Suprapubic skin (tissue), 4 donors: ENCODE results near the gene ERRFI1.
"Not testable (repeated sequence)": the region's sequence is repeated elsewhere in the genome, so short reads cannot be mapped to it uniquely, and the experiment has no call there.

Source experiments
- CTCF ChIP-seq, 2 donors: fragments of 200-600 bp in 1 of 2; fragments of 450-650 bp in 1 of 2; sonication (generic) in 1 of 2; IDR thresholded peaks; one replicate each; pipeline ENCODE4 v1.5.1; 2016 to 2019; ENCODE audit warnings: antibody characterized with exemption in 2 of 2, mild to moderate bottlenecking in 1 of 2, moderate library complexity in 1 of 2
- EP300 ChIP-seq: sonication (generic); formaldehyde crosslinking; IDR thresholded peaks from one replicate; pipeline ENCODE4 v1.6.1; 2017; ENCODE audit warnings: antibody characterized with exemption
- POLR2A ChIP-seq, 2 donors: fragments of 450-650 bp; IDR thresholded peaks; one replicate each; pipeline ENCODE4 v1.6.1; 2017; ENCODE audit warnings: antibody characterized with exemption in 2 of 2, mild to moderate bottlenecking in 2 of 2, moderate library complexity in 2 of 2
- POLR2AphosphoS5 ChIP-seq, 3 donors: sonication (generic); formaldehyde crosslinking; IDR thresholded peaks; one replicate each; pipeline ENCODE4 v1.6.1; 2017; ENCODE audit warnings: antibody characterized with exemption in 3 of 3

- TF ChIP-seq POLR2AphosphoS5 (IDR thresholded peaks at IDR 0.05); CTCF (IDR thresholded peaks at IDR 0.05); POLR2A (IDR thresholded peaks at IDR 0.05); EP300: not testable (repeated sequence)
Measured at GRCh38 chr1:8069614-8070320, 43.7 kb upstream of the ERRFI1 start.
